ENCODE measurements around the gene RAPGEF5. TPM values are rescaled to one million over a fixed set of nuclear protein-coding genes. Genes with fewer than 3 reads are reported as not detected.

RAPGEF5 gene
- polyA plus RNA-seq, 1 donor (not counting 4 experiments of a cell fraction or from before 2014, with no cell fraction given): 2.1 TPM

- no peak overlapping the region for H3K4me2 ChIP-seq (ENCODE audit: control insufficient read depth, extremely low read depth, insufficient read depth, low read depth, low read length)
- H3K79me2 ChIP-seq (ENCODE audit: control insufficient read depth, insufficient read depth, low read length): no peaks in the 10 kb centered on the region
- no peaks in the 10 kb centered on the region for H3K9me3 ChIP-seq (ENCODE audit: control insufficient read depth, low read depth, low read length)
- dilution Hi-C loops (cut with MboI; ENCODE audit: extremely low pct_ligation_motif_present, low sequenced_read_pairs): no loop called here
- no peak overlapping the region for H3K4me3 ChIP-seq (ENCODE audit: control insufficient read depth in 2 of 3, extremely low read depth in 1 of 3, insufficient read depth in 2 of 3, low read depth in 1 of 3, low read length in 3 of 3)
- no peak for FAIRE-seq
- no peak overlapping the region for H2AFZ ChIP-seq (ENCODE audit: control insufficient read depth, low read length)
- DNase-seq (ENCODE audit: low read depth, low spot score): no peak
- no peak overlapping the region for H3K27ac ChIP-seq (ENCODE audit: control insufficient read depth, insufficient read depth, low read length)
- no peaks in the 10 kb centered on the region for H3K27me3 ChIP-seq (ENCODE audit: control insufficient read depth, extremely low read depth, insufficient read depth, low read length)
- H3K36me3 ChIP-seq (ENCODE audit: control insufficient read depth in 2 of 2, extremely low read depth in 1 of 2, insufficient read depth in 2 of 2, low read length in 2 of 2): peaks cover 0 to 1% of the 10 kb centered on the region in 2 experiments
- no peaks in the 10 kb centered on the region for H4K20me1 ChIP-seq (ENCODE audit: control insufficient read depth, extremely low read depth, insufficient read depth, low read length)
- no peaks in the 10 kb centered on the region for H3K4me1 ChIP-seq (ENCODE audit: control insufficient read depth, extremely low read depth, insufficient read depth, low read length)
- no peak overlapping the region for H3K9ac ChIP-seq (ENCODE audit: control insufficient read depth, extremely low read depth, insufficient read depth, low read length)
- no peak for TF ChIP-seq EZH2 (IDR thresholded peaks at IDR 0.05; ENCODE audit: low read length)
- no peak for TF ChIP-seq CTCF (optimal IDR thresholded peaks at IDR 0.05 in 1 of 3, IDR thresholded peaks at IDR 0.05 in 1 of 3, conservative IDR thresholded peaks at IDR 0.05 in 1 of 3; ENCODE audit: extremely low read depth in 1 of 3, insufficient read depth in 2 of 3, low read length in 3 of 3)
- no peaks in the 10 kb centered on the region for H3K9me1 ChIP-seq (ENCODE audit: control insufficient read depth, extremely low read depth, insufficient read depth, low read length)
Observed at GRCh38 chr7:22137026-22137425, 219.9 kb downstream of the RAPGEF5 start.

- H3K9me1 ChIP-seq (ENCODE audit: control insufficient read depth, extremely low read depth, insufficient read depth, low read length): no peaks in the 10 kb centered on the region
- no peak overlapping the region for H3K27ac ChIP-seq (ENCODE audit: control insufficient read depth, insufficient read depth, low read length)
- no peak for DNase-seq (ENCODE audit: low read depth, low spot score)
- no peak overlapping the region for H2AFZ ChIP-seq (ENCODE audit: control insufficient read depth, low read length)
- H4K20me1 ChIP-seq (ENCODE audit: control insufficient read depth, extremely low read depth, insufficient read depth, low read length): no peaks in the 10 kb centered on the region
- no peak overlapping the region for H3K4me2 ChIP-seq (ENCODE audit: control insufficient read depth, extremely low read depth, insufficient read depth, low read depth, low read length)
- dilution Hi-C loops (cut with MboI; ENCODE audit: extremely low pct_ligation_motif_present, low sequenced_read_pairs): no loop called here
- no peak overlapping the region for H3K9ac ChIP-seq (ENCODE audit: control insufficient read depth, extremely low read depth, insufficient read depth, low read length)
- H3K79me2 ChIP-seq (ENCODE audit: control insufficient read depth, insufficient read depth, low read length): no peaks in the 10 kb centered on the region
- no peaks in the 10 kb centered on the region for H3K9me3 ChIP-seq (ENCODE audit: control insufficient read depth, low read depth, low read length)
- no peak overlapping the region for H3K4me3 ChIP-seq (ENCODE audit: control insufficient read depth in 2 of 3, extremely low read depth in 1 of 3, insufficient read depth in 2 of 3, low read depth in 1 of 3, low read length in 3 of 3)
- no peaks in the 10 kb centered on the region for H3K27me3 ChIP-seq (ENCODE audit: control insufficient read depth, extremely low read depth, insufficient read depth, low read length)
- TF ChIP-seq CTCF (optimal IDR thresholded peaks at IDR 0.05 in 1 of 3, IDR thresholded peaks at IDR 0.05 in 1 of 3, conservative IDR thresholded peaks at IDR 0.05 in 1 of 3; ENCODE audit: extremely low read depth in 1 of 3, insufficient read depth in 2 of 3, low read length in 3 of 3) (no peak), EZH2 (IDR thresholded peaks at IDR 0.05; ENCODE audit: low read length) (no peak)
- FAIRE-seq: no peak
- peaks cover 5% of the 10 kb centered on the region for H3K4me1 ChIP-seq (ENCODE audit: control insufficient read depth, extremely low read depth, insufficient read depth, low read length)
- H3K36me3 ChIP-seq (ENCODE audit: control insufficient read depth in 2 of 2, extremely low read depth in 1 of 2, insufficient read depth in 2 of 2, low read length in 2 of 2): peaks cover 0 to 1% of the 10 kb centered on the region in 2 experiments
Observed at GRCh38 chr7:22129819-22130580, 227.0 kb downstream of the RAPGEF5 start.

Measured in keratinocyte (primary cell).